Loucy (cell line): Measurements from ENCODE around the gene DIPK1A.

ENCODE experiments used
- EZH2phosphoT487 ChIP-seq: fragments of 200-600 bp; IDR thresholded peaks from 2 replicates; pipeline ENCODE4 v1.6.1; 2018; ENCODE audit warnings: antibody characterized with exemption, mild to moderate bottlenecking, moderate library complexity, borderline replicate concordance
- TF ChIP-seq, protein P1 (sequence below): fragments of 200-600 bp; sonication (generic); conservative IDR thresholded peaks from 2 replicates; pipeline ENCODE4 v1.5.1; 2014; ENCODE audit warnings: mild to moderate bottlenecking, antibody characterized with exemption, low read length

GRCh38 chr1:92929461-92929860, 31.8 kb downstream of the DIPK1A start:
- TF ChIP-seq, protein P1, sequence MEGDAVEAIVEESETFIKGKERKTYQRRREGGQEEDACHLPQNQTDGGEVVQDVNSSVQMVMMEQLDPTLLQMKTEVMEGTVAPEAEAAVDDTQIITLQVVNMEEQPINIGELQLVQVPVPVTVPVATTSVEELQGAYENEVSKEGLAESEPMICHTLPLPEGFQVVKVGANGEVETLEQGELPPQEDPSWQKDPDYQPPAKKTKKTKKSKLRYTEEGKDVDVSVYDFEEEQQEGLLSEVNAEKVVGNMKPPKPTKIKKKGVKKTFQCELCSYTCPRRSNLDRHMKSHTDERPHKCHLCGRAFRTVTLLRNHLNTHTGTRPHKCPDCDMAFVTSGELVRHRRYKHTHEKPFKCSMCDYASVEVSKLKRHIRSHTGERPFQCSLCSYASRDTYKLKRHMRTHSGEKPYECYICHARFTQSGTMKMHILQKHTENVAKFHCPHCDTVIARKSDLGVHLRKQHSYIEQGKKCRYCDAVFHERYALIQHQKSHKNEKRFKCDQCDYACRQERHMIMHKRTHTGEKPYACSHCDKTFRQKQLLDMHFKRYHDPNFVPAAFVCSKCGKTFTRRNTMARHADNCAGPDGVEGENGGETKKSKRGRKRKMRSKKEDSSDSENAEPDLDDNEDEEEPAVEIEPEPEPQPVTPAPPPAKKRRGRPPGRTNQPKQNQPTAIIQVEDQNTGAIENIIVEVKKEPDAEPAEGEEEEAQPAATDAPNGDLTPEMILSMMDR, result no peak
- TF ChIP-seq EZH2phosphoT487, result no peak
